ENCODE measurements around the gene CNDP2. TPM values are rescaled to one million over a fixed set of nuclear protein-coding genes. Genes with fewer than 3 reads are reported as not detected.

CNDP2 gene
- total and polyA plus RNA-seq, 8 donors: 65.7 to 196 (median 94.4) TPM

Other genes starting within 250 kb of the CNDP2 start
- 100 to 1,000 TPM; 120 to 228 (median 177) TPM for gene CYB5A, start 204.4 kb upstream of the CNDP2 start, total RNA-seq
- 100 to 1,000 TPM; 135 to 178 TPM for gene CYB5A, start 204.4 kb upstream of the CNDP2 start, polyA plus RNA-seq
- not detected for gene C18orf63, start 180.5 kb upstream of the CNDP2 start, total RNA-seq
- gene C18orf63, start 180.5 kb upstream of the CNDP2 start, polyA plus RNA-seq: not detected
- under 1 TPM in 2 of 6 donors, not detected in 4; 0.16 to 0.25 TPM for gene DIPK1C, start 39.1 kb upstream of the CNDP2 start, total RNA-seq
- gene DIPK1C, start 39.1 kb upstream of the CNDP2 start, polyA plus RNA-seq: under 1 TPM in 1 of 2 donors, not detected in 1; 0.12 TPM
- gene CNDP1, start 38.1 kb downstream of the CNDP2 start, total RNA-seq: under 1 TPM in 4 of 6 donors, not detected in 2; 0.09 to 0.35 (median 0.20) TPM
- gene CNDP1, start 38.1 kb downstream of the CNDP2 start, polyA plus RNA-seq: under 1 TPM; 0.14 to 0.84 TPM
- gene ZNF407, start 101.5 kb downstream of the CNDP2 start, total RNA-seq: 1 to 10 TPM; 4.5 to 10.0 (median 5.5) TPM
- gene ZNF407, start 101.5 kb downstream of the CNDP2 start, polyA plus RNA-seq: 1 to 10 TPM; 2.7 to 2.8 TPM